HepG2 (cell line): ENCODE measurements around the gene FFAR1. TPM values are rescaled to one million over a fixed set of nuclear protein-coding genes. Genes with fewer than 3 reads are reported as not detected.

ENCODE experiments used
- BCL3 ChIP-seq: sonication (generic); formaldehyde crosslinking; IDR thresholded peaks from 2 replicates; pipeline ENCODE4 v1.5.1; 2020; ENCODE audit warnings: mild to moderate bottlenecking, missing genetic modification reagents, moderate library complexity
- DNMT1 ChIP-seq: sonication (generic); formaldehyde crosslinking; IDR thresholded peaks from 2 replicates; pipeline ENCODE4 v1.5.1; 2020; ENCODE audit warnings: mild to moderate bottlenecking, missing genetic modification reagents
- FOSL1 ChIP-seq: sonication (generic); formaldehyde crosslinking; IDR thresholded peaks from 2 replicates; pipeline ENCODE4 v1.9.0; 2021; ENCODE audit warnings: missing genetic modification reagents, borderline replicate concordance
- GATAD1 ChIP-seq: IDR thresholded peaks from 2 replicates; pipeline ENCODE4 v1.6.1; 2016; ENCODE audit warnings: missing genetic modification reagents, missing compliant biosample characterization
- GATAD2A ChIP-seq: IDR thresholded peaks from 2 replicates; pipeline ENCODE4 v1.6.1; 2016
- GTF2F1 ChIP-seq: fragments of 150-350 bp; IDR thresholded peaks from 2 replicates; pipeline ENCODE4 v1.6.1; 2014; ENCODE audit warnings: low read length
- HNF4A ChIP-seq: sonication (generic); formaldehyde crosslinking; IDR thresholded peaks from 2 replicates; pipeline ENCODE4 v1.4.0; 2020; ENCODE audit warnings: missing genetic modification reagents
- ISX ChIP-seq: sonication (generic); formaldehyde crosslinking; conservative IDR thresholded peaks from 2 replicates; pipeline ENCODE4 v1.5.0; 2020; ENCODE audit warnings: missing genetic modification reagents
- JUND ChIP-seq: sonication (generic); formaldehyde crosslinking; IDR thresholded peaks from 2 replicates; pipeline ENCODE4 v1.8.0; 2022; ENCODE audit warnings: mild to moderate bottlenecking, missing genetic modification reagents
- KDM1A ChIP-seq: IDR thresholded peaks from 2 replicates; pipeline ENCODE4 v1.6.1; 2016; ENCODE audit warnings: missing compliant biosample characterization
- MTF2 ChIP-seq: sonication (generic); formaldehyde crosslinking; IDR thresholded peaks from 2 replicates; pipeline ENCODE4 v1.5.0; 2020; ENCODE audit warnings: missing genetic modification reagents, borderline replicate concordance
- NPAS2 ChIP-seq: sonication (generic); formaldehyde crosslinking; IDR thresholded peaks from 2 replicates; pipeline ENCODE4 v1.8.0; 2022; ENCODE audit warnings: mild to moderate bottlenecking, missing genetic modification reagents, borderline replicate concordance
- NR1H2 ChIP-seq: sonication (generic); formaldehyde crosslinking; IDR thresholded peaks from 2 replicates; pipeline ENCODE4 v1.8.1; 2022; ENCODE audit warnings: low read depth, missing genetic modification reagents, borderline replicate concordance
- RFXAP ChIP-seq: sonication (generic); formaldehyde crosslinking; IDR thresholded peaks from 2 replicates; pipeline ENCODE4 v1.4.0; 2020; ENCODE audit warnings: missing genetic modification reagents, borderline replicate concordance
- RXRA ChIP-seq: sonication (generic); formaldehyde crosslinking; IDR thresholded peaks from 2 replicates; pipeline ENCODE4 v1.5.1; 2020; ENCODE audit warnings: missing genetic modification reagents
- SP140L ChIP-seq: sonication (generic); formaldehyde crosslinking; IDR thresholded peaks from 2 replicates; pipeline ENCODE4 v1.4.0; 2020; ENCODE audit warnings: missing genetic modification reagents, borderline replicate concordance
- TEAD2 ChIP-seq: sonication (generic); formaldehyde crosslinking; IDR thresholded peaks from 2 replicates; pipeline ENCODE4 v1.9.0; 2021; ENCODE audit warnings: missing genetic modification reagents
- TEAD3 ChIP-seq: optimal IDR thresholded peaks from 2 replicates; pipeline ENCODE3; 2016; ENCODE audit warnings: borderline replicate concordance
- TMF1 ChIP-seq: sonication (generic); formaldehyde crosslinking; IDR thresholded peaks from 2 replicates; pipeline ENCODE4 v1.8.1; 2022; ENCODE audit warnings: low read depth, missing genetic modification reagents
- ZBTB1 ChIP-seq: sonication (generic); formaldehyde crosslinking; IDR thresholded peaks from 2 replicates; pipeline ENCODE4 v1.4.0; 2020; ENCODE audit warnings: missing genetic modification reagents, borderline replicate concordance
- ZBTB2 ChIP-seq: sonication (generic); formaldehyde crosslinking; IDR thresholded peaks from 2 replicates; pipeline ENCODE4 v1.8.0; 2022; ENCODE audit warnings: low read depth, missing genetic modification reagents
- ZFAT ChIP-seq: sonication (generic); formaldehyde crosslinking; conservative IDR thresholded peaks from 2 replicates; pipeline ENCODE4 v1.8.1; 2023; ENCODE audit warnings: missing genetic modification reagents, inconsistent platforms
- ZFP36L1 ChIP-seq: sonication (generic); formaldehyde crosslinking; IDR thresholded peaks from 2 replicates; pipeline ENCODE4 v1.8.0; 2022; ENCODE audit warnings: mild to moderate bottlenecking, missing genetic modification reagents, moderate library complexity
- ZNF496 ChIP-seq: sonication (generic); formaldehyde crosslinking; IDR thresholded peaks from 2 replicates; pipeline ENCODE4 v1.8.1; 2023; ENCODE audit warnings: mild to moderate bottlenecking, moderate library complexity, missing genetic modification reagents; ENCODE audit not compliant: insufficient replicate concordance
- ZNF569 ChIP-seq: sonication (generic); formaldehyde crosslinking; IDR thresholded peaks from 2 replicates; pipeline ENCODE4 v1.5.0; 2020; ENCODE audit warnings: mild to moderate bottlenecking, missing genetic modification reagents, moderate library complexity, borderline replicate concordance
- ZNF619 ChIP-seq: sonication (generic); formaldehyde crosslinking; IDR thresholded peaks from 2 replicates; pipeline ENCODE4 v1.4.0; 2020; ENCODE audit warnings: mild to moderate bottlenecking, missing genetic modification reagents
- ZNF674 ChIP-seq: sonication (generic); formaldehyde crosslinking; IDR thresholded peaks from 2 replicates; pipeline ENCODE4 v1.5.0; 2020; ENCODE audit warnings: low read depth, mild to moderate bottlenecking, missing genetic modification reagents
- polyA plus RNA-seq, 8 experiments: library from polyadenylated mRNA; depleted of rRNA in 3 of 8; stranded (reverse) in 7 of 8; unstranded in 1 of 8; fragments of >200 nt; fragmentation: Illumina TruSeq in 4 of 8; extraction: Trizol in 4 of 8; gene quantifications; 2 replicates each; pipeline versions ENCODE4 v1.2.1 to v1.2.3, GENCODE V29; 2011 to 2016; ENCODE audit warnings: low read depth in 4 of 8, missing spikeins in 1 of 8, mixed read lengths in 1 of 8; ENCODE audit not compliant: insufficient read depth in 1 of 8
- total RNA-seq, 5 experiments: library from RNA; depleted of rRNA; stranded (reverse); fragments of >200 nt; fragmentation: Illumina TruSeq; extraction: Trizol; gene quantifications; 2 replicates each; pipeline ENCODE4 v1.2.3, GENCODE V29; 2016; ENCODE audit warnings: low read depth in 1 of 5
- TF ChIP-seq, protein P1 (sequence below): sonication (generic); formaldehyde crosslinking; IDR thresholded peaks from 2 replicates; pipeline ENCODE4 v1.5.0; 2020; ENCODE audit warnings: mild to moderate bottlenecking, missing genetic modification reagents, borderline replicate concordance

The FFAR1 gene
- total and polyA plus RNA-seq, 2 of the 13 experiments (the other 11 are each of a cell fraction or from before 2014, with no cell fraction given): not detected

- no peak for TF ChIP-seq ZFP36L1
- no peak for TF ChIP-seq ZBTB1 (CRISPR knock-in tag)
- no peak for TF ChIP-seq ZNF674 (CRISPR knock-in tag)
- no peak for TF ChIP-seq ZFAT (CRISPR knock-in tag)
- no peak for TF ChIP-seq ISX
- TF ChIP-seq FOSL1: peak; percentile 64; the same call in 1 of the 2 replicates
- TF ChIP-seq, protein P1, sequence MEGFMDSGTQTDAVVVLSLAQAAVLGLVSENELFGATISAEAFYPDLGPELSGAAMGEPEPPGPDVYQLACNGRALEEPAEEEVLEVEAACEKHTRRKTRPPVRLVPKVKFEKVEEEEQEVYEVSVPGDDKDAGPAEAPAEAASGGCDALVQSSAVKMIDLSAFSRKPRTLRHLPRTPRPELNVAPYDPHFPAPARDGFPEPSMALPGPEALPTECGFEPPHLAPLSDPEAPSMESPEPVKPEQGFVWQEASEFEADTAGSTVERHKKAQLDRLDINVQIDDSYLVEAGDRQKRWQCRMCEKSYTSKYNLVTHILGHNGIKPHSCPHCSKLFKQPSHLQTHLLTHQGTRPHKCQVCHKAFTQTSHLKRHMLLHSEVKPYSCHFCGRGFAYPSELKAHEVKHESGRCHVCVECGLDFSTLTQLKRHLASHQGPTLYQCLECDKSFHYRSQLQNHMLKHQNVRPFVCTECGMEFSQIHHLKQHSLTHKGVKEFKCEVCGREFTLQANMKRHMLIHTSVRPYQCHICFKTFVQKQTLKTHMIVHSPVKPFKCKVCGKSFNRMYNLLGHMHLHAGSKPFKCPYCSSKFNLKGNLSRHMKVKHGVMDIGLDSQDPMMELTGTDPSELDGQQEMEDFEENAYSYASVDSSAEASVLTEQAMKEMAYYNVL (CRISPR knock-in tag): 0 out of 2 replicates have a peak, but pooled peaks have one; percentile 33
- TF ChIP-seq HNF4A (CRISPR knock-in tag): peak; percentile 45; the same call in 1 of the 2 replicates
- TF ChIP-seq GTF2F1: no peak
- no peak for TF ChIP-seq NPAS2 (CRISPR knock-in tag)
- TF ChIP-seq TEAD3 (CRISPR knock-in tag): peak; percentile 53
- peak; percentile 79; the same call in 1 of the 2 replicates for TF ChIP-seq RXRA (CRISPR knock-in tag)
- TF ChIP-seq BCL3 (CRISPR knock-in tag): no peak
- TF ChIP-seq SP140L (CRISPR knock-in tag): no peak
- no peak for TF ChIP-seq RFXAP (CRISPR knock-in tag)
- TF ChIP-seq ZNF619 (CRISPR knock-in tag): no peak
- no peak for TF ChIP-seq MTF2 (CRISPR knock-in tag)
- no peak for TF ChIP-seq GATAD1 (CRISPR knock-in tag)
- TF ChIP-seq ZNF496: no peak
- TF ChIP-seq JUND: no peak
- no peak for TF ChIP-seq KDM1A (CRISPR knock-in tag)
- no peak for TF ChIP-seq ZNF569 (CRISPR knock-in tag)
- no peak for TF ChIP-seq ZBTB2 (CRISPR knock-in tag)
- TF ChIP-seq TEAD2 (CRISPR knock-in tag): no peak
- no peak for TF ChIP-seq NR1H2 (CRISPR knock-in tag)
- TF ChIP-seq DNMT1 (CRISPR knock-in tag): no peak
- peak; percentile 48 for TF ChIP-seq GATAD2A (CRISPR knock-in tag)
- no peak for TF ChIP-seq TMF1 (CRISPR knock-in tag)
These were observed 40.8 kb downstream of the FFAR1 start (continued) for GRCh38 chr19:35388277-35389054.
